MCF 10A (cell line): ENCODE results near the gene SFXN1. TPM values are rescaled to one million over a fixed set of nuclear protein-coding genes. Genes with fewer than 3 reads are reported as not detected.
"Not testable (repeated sequence)": the region's sequence is repeated elsewhere in the genome, so short reads cannot be mapped to it uniquely, and the experiment has no call there.

ENCODE experiments used
- BruUV-seq: library from RNA; stranded (reverse); fragments of 400-500 nt; replicated peaks from 2 replicates; lab custom pipeline; 2021; lab: Mats Ljungman, UMichigan
- CTCF ChIA-PET: fragments of 300-600 bp; sonication (Branson Sonifier 250); formaldehyde crosslinking; extraction: SDS; loops from one replicate; lab custom pipeline; 2021; ENCODE audit warnings: antibody characterized with exemption, inconsistent platforms; lab: Yijun Ruan, JAX
- POLR2A ChIA-PET: fragments of 300-600, 350-650 bp; sonication (Branson Sonifier 250); formaldehyde crosslinking; extraction: SDS; loops from one replicate; lab custom pipeline; 2020; ENCODE audit warnings: antibody characterized with exemption, inconsistent platforms; lab: Yijun Ruan, JAX
- DNase-seq: peaks from one replicate; pipeline ENCODE4 v3.0.0-alpha.2; 2018; ENCODE audit not compliant: unreplicated experiment
- H3K27ac Mint-ChIP-seq: one replicate; pipeline ENCODE4 v1.8.0; 2022; ENCODE audit warnings: mild to moderate bottlenecking, low read depth, mixed read lengths; ENCODE audit not compliant: unreplicated experiment
- H3K27me3 Mint-ChIP-seq: one replicate; pipeline ENCODE4 v1.8.0; 2022; ENCODE audit warnings: mixed read lengths; ENCODE audit not compliant: insufficient read depth, unreplicated experiment
- H3K36me3 Mint-ChIP-seq: one replicate; pipeline ENCODE4 v1.8.0; 2022; ENCODE audit warnings: mild to moderate bottlenecking, moderate library complexity, mixed read lengths; ENCODE audit not compliant: insufficient read depth, unreplicated experiment
- H3K4me1 Mint-ChIP-seq: one replicate; pipeline ENCODE4 v1.8.0; 2022; ENCODE audit warnings: mixed read lengths; ENCODE audit not compliant: insufficient read depth, unreplicated experiment
- H3K4me3 Mint-ChIP-seq: one replicate; pipeline ENCODE4 v1.8.0; 2022; ENCODE audit warnings: mild to moderate bottlenecking, moderate library complexity, mixed read lengths; ENCODE audit not compliant: unreplicated experiment
- H3K9me3 Mint-ChIP-seq: one replicate; pipeline ENCODE4 v1.8.0; 2022; ENCODE audit warnings: mixed read lengths; ENCODE audit not compliant: unreplicated experiment
- intact Hi-C: fragments of 100-400 bp; cut with micrococcal nuclease; formaldehyde crosslinking; loops from 2 replicates; pipeline ENCODE4 v1.14.1; 2022
- total RNA-seq: library from RNA; stranded (reverse); gene quantifications from 2 replicates; pipeline ENCODE4 v1.2.3, GENCODE V29; 2022
- TF ChIP-seq, protein P1 (sequence below): fragments of 200-600 bp; IDR thresholded peaks from one replicate; pipeline ENCODE4 v1.8.0; 2022; ENCODE audit warnings: antibody characterized with exemption, mild to moderate bottlenecking; ENCODE audit not compliant: unreplicated experiment

The SFXN1 gene
- total RNA-seq, 1 experiment from 2014 or later = 91.8 TPM

DNA sequence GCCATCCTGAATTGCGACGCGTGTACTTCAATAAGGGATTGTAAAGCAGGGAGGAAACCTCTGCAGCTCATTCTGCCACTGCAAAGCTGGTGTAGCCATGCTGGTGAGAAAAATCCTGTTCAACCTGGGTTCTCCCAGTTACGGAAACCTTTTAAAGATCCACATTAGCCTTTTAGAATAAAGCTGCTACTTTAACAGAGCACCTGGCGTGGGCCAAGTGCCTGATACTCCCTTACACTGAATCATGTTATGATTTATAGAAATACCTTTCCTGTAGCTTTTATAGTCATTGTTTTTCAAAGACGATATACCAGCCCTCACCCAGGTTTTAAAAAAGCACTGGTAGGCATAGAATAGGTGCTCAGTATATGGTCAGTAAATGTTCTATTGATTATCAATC, 48.3 kb downstream of the SFXN1 start:
- Mint-ChIP-seq H3K27me3 (no peaks in the 10 kb centered on the region), H3K4me1 (no peaks in the 10 kb centered on the region), H3K4me3 (no peak overlapping the region), H3K9me3 (no peaks in the 10 kb centered on the region), H3K27ac (no peak overlapping the region), H3K36me3 (peaks cover 70% of the 10 kb centered on the region)
- no peak for DNase-seq
- TF ChIP-seq, protein P1, sequence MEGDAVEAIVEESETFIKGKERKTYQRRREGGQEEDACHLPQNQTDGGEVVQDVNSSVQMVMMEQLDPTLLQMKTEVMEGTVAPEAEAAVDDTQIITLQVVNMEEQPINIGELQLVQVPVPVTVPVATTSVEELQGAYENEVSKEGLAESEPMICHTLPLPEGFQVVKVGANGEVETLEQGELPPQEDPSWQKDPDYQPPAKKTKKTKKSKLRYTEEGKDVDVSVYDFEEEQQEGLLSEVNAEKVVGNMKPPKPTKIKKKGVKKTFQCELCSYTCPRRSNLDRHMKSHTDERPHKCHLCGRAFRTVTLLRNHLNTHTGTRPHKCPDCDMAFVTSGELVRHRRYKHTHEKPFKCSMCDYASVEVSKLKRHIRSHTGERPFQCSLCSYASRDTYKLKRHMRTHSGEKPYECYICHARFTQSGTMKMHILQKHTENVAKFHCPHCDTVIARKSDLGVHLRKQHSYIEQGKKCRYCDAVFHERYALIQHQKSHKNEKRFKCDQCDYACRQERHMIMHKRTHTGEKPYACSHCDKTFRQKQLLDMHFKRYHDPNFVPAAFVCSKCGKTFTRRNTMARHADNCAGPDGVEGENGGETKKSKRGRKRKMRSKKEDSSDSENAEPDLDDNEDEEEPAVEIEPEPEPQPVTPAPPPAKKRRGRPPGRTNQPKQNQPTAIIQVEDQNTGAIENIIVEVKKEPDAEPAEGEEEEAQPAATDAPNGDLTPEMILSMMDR = no peak
- no TSS peak for BruUV-seq
- intact Hi-C loops = no loop called here
- CTCF ChIA-PET = interaction anchor here (0.5 to 3.9 kb wide), 4 partner anchors 78 to 1245 kb away, joined by 3 to 14 read pairs (median 7); no protein-coding TSS in a partner anchor
- POLR2A ChIA-PET = no interaction called here

DNA sequence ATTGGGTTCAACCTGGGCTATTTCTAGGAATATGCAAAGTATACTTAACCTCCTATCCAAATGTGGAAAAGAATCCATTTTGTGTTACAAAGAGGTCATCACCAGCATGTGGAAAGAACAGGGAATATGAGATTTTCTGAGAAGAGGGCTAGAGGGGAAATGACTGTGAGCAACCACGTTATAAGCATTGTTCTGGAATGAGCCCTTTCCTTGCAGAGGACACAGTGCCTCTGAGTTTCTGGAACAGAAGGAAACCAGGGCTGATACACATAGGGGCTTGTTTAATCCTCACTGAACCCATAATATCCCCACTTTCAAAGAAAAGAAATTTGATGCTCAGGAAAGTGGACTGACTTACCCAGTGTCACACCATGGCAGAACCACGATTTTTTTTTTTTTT, 53.0 kb downstream of the SFXN1 start:
- DNase-seq = no peak
- Mint-ChIP-seq H3K27me3 (no peaks in the 10 kb centered on the region), H3K4me3 (no peak overlapping the region), H3K9me3 (no peaks in the 10 kb centered on the region), H3K36me3 (peaks cover 39% of the 10 kb centered on the region), H3K4me1 (no peaks in the 10 kb centered on the region), H3K27ac (no peak overlapping the region)
- BruUV-seq = no TSS peak
- TF ChIP-seq, protein P1 = no peak
- intact Hi-C loops = no loop called here
- ChIA-PET POLR2A (no interaction called here), CTCF (interaction anchor here (0.8 to 7.7 kb wide), 4 partner anchors 102 to 198 kb away, joined by 3 to 91 read pairs (median 3); no protein-coding TSS in a partner anchor)

DNA sequence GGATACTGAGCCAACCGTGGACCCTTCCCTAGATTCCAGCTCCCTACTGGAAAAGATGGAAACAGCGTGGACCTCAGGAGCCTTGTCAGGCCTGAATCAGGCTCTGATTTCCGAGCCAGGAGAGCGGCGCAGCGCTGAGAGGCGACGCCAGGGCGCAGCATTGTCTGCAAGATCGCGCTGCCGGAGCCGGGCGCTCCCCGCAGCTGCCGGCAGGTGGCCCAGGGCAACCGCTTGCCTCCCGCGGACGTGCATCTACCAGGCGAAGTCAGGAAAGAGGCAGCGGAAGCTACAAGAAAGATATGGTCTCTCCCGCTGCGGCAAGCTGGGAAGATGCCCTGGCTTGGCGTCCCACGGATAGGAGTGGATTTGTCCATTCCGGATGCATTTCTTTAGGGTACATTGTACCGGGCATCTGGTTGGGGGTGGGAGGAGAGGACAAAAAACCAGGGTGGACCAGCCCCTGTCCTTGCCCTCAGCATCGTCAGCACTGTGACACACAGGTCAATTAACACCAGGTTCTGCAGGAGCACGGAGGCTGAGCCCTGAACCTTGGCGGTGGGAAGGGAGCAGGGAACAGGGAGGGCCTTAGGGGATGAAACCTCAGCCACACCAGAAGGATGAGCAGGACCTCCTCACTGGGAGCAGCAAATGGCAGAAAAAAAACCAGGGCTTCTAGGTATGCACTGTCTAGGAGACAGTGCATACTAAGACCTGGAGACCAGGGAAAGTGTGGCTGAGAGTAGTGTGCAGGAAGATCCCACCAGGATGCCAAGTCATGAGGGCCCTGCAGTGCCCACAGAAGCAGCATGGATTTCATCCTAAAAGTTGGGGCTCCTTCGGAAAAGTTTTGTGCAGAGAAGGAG, 55.9 kb downstream of the SFXN1 start:
- peak; percentile 83 for DNase-seq
- intact Hi-C loops = loop anchor here (1.0 to 2.0 kb wide), 4 partner anchors 162 to 584 kb away; no protein-coding TSS in a partner anchor
- BruUV-seq = no TSS peak
- Mint-ChIP-seq H3K9me3 (no peaks in the 10 kb centered on the region), H3K4me3 (no peak overlapping the region), H3K27ac (no peak overlapping the region), H3K27me3 (no peaks in the 10 kb centered on the region), H3K4me1 (no peaks in the 10 kb centered on the region), H3K36me3 (peaks cover 12% of the 10 kb centered on the region)
- TF ChIP-seq, protein P1 = peak; percentile 100
- ChIA-PET POLR2A (interaction anchor here (0.6 to 1.7 kb wide), 4 partner anchors 167 to 196 kb away, joined by 3 to 6 read pairs (median 4); no protein-coding TSS in a partner anchor), CTCF (interaction anchor here (0.5 to 7.7 kb wide), 85 partner anchors 8 to 1732 kb away, joined by 3 to 91 read pairs (median 4); no protein-coding TSS in a partner anchor)

- H3K27ac Mint-ChIP-seq, H3K4me3 Mint-ChIP-seq, DNase-seq, H3K9me3 Mint-ChIP-seq, POLR2A ChIA-PET, H3K27me3 Mint-ChIP-seq, H3K36me3 Mint-ChIP-seq, BruUV-seq, H3K4me1 Mint-ChIP-seq: not testable (repeated sequence)
- intact Hi-C loops = loop anchor here (2.0 kb wide), 2 partner anchors 183 to 585 kb away; no protein-coding TSS in a partner anchor
- CTCF ChIA-PET = interaction anchor here (0.5 to 7.7 kb wide), 27 partner anchors 10 to 1780 kb away, joined by 3 to 91 read pairs (median 9); no protein-coding TSS in a partner anchor
These were observed 57.0 kb downstream of the SFXN1 start for GRCh38 chr5:175535331-175535730.
